Measurements from ENCODE around the gene TENM4.

TENM4 gene

DNA sequence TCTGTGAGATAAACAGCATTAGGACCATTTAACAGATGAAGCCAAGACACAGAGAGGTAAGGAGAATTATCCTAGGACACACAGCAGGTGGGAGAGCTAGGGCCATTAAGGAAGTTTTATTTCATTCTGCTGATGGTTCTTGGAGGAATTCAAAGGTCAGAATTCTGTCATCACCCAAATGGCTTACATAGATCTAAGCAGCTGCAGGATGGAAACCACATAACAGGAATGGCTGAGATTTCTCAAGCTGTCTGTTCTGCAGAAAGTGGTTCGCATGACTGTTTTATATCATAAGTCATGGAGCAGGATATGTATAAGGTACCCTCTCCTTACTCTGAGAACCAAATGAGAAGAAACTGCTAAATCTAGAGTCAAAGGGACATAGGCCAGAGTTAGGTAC lies 702.9 kb downstream of the TENM4 start:
- Mint-ChIP-seq H3K36me3 (ENCODE audit: insufficient read depth) (peaks cover 3% of the 10 kb centered on the region), H3K27ac (no peak overlapping the region), H3K27me3 (peaks cover 5 to 8% of the 10 kb centered on the region in 2 donors), H3K4me1 (ENCODE audit: low read depth in 2 of 2) (no peaks in the 10 kb centered on the region), H3K9me3 (no peaks in the 10 kb centered on the region), H3K4me3 (no peak overlapping the region)
- ATAC-seq (replicated peaks) = no peak
- DNase-seq = no peak

DNA sequence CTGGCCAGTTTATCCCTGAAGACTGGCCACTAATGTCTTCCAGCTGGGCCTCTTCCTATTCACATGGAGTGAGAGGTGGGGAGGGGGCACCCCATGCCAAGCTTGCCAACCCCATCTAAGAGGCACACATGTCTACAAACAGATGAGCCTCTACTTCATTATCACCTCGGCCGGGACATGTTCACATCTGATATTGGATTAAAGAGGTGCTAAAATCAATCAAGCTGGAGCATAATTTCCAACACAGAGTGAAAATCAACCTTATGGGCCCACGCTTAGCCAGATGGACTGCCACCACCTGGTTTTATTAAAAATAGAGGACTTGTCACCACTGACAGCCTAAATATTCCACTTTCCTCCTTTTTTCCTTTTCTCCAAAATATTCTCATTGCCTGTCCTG lies 703.5 kb downstream of the TENM4 start:
- no peak for DNase-seq
- peaks cover 3% of the 10 kb centered on the region for H3K36me3 Mint-ChIP-seq (ENCODE audit: insufficient read depth)
- H3K27ac Mint-ChIP-seq = no peak overlapping the region
- H3K4me3 Mint-ChIP-seq = no peak overlapping the region
- H3K27me3 Mint-ChIP-seq = peaks cover 5 to 8% of the 10 kb centered on the region in 2 donors
- H3K9me3 Mint-ChIP-seq = no peaks in the 10 kb centered on the region
- no peaks in the 10 kb centered on the region for H3K4me1 Mint-ChIP-seq (ENCODE audit: low read depth in 2 of 2)
- no peak for ATAC-seq (replicated peaks)

DNA sequence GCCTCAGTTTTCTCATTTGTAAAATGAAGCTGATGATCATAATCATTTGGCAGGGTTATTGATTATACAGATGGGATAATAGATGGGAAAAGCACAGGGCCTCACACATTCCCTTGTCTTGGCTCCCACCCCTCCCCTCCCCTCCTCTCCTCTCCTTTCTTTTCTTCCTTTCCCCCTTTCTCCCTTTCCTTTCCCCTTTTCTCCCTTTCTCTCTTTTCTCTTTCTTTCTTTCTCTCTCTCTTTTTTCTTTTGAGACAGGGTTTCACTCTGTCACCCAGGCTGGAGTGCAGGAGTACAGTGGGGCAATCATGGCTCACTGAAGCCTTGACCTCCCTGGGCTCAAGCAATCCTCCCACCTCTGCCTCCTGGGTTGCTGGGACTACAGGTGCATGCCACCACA lies 705.1 kb downstream of the TENM4 start:
- Mint-ChIP-seq H3K9me3 (no peaks in the 10 kb centered on the region), H3K4me3 (no peak overlapping the region), H3K27ac (no peak overlapping the region), H3K27me3 (peaks cover 5 to 8% of the 10 kb centered on the region in 2 donors), H3K4me1 (ENCODE audit: low read depth in 2 of 2) (no peaks in the 10 kb centered on the region), H3K36me3 (ENCODE audit: insufficient read depth) (peaks cover 3% of the 10 kb centered on the region)
- ATAC-seq (replicated peaks) (no peak), DNase-seq (no peak)

DNA sequence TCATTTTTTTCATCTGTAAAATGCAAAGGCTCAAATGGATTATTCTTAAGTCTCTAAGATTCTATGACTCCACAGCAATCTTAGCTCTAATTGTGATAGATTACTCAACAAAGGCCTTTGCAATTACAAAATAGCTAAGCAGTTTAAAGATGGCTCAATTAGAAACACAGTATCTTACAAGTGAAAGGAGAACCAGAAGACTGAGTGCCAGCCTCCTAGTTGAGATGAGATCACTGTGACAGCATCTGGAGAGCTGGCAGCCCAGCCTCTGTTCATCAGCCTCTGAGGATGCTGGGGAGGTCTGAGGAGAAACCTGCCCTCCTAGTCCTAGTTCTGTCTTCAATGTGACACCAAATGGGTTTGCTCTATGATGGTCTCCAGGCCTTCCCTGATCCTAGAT lies 707.8 kb downstream of the TENM4 start:
- DNase-seq (no peak), ATAC-seq (replicated peaks) (no peak)
- no peaks in the 10 kb centered on the region for H3K9me3 Mint-ChIP-seq
- peaks cover 3% of the 10 kb centered on the region for H3K36me3 Mint-ChIP-seq (ENCODE audit: insufficient read depth)
- H3K27ac Mint-ChIP-seq = no peak overlapping the region
- peaks cover 26 to 32% of the 10 kb centered on the region in 2 donors for H3K27me3 Mint-ChIP-seq
- H3K4me1 Mint-ChIP-seq (ENCODE audit: low read depth in 2 of 2) = no peaks in the 10 kb centered on the region
- H3K4me3 Mint-ChIP-seq = no peak overlapping the region

DNA sequence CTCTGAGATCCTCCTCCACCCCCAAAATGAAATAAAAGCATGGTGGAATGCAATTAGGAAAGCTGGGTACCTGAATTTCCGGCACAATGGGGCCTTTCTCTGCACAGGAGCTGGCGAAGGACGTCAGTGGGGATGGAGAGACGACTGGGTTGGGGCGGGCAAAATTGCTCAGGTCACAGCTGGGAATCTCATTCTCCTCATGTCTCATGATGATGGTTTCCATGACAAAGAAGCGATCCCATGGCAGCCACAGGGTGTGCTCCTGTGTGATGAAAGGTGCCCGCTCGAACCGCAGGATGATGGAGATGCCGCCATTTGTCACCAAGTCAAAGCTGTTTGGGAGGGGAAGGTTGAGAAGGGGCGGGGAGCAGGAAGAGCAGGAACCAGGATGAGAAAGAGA lies 708.6 kb downstream of the TENM4 start:
- Mint-ChIP-seq H3K9me3 (no peaks in the 10 kb centered on the region), H3K4me3 (no peak overlapping the region), H3K4me1 (ENCODE audit: low read depth in 2 of 2) (no peaks in the 10 kb centered on the region), H3K27ac (no peak overlapping the region), H3K27me3 (peaks cover 26 to 32% of the 10 kb centered on the region in 2 donors), H3K36me3 (ENCODE audit: insufficient read depth) (peaks cover 3% of the 10 kb centered on the region)
- DNase-seq (no peak), ATAC-seq (replicated peaks) (no peak)

DNA sequence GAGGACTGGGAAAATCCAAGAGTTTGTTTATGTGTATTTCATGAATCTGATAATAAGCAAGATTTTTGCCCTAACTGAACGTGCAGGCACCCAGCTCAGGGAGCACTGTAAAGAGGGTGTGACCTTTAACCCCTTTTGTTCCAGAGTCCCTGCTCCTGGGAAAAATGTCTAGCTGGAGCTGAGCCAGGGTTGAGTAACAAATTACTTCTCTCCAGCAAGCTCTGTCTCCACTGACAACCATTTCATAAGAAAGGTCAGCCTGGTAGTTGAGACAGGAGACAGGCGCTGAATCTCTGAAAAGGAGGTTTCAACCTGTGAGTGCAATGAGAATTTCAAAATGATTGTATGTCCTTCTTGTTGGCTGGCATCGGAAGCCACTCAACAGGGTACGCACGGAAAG lies 709.8 kb downstream of the TENM4 start:
- Mint-ChIP-seq H3K27ac (no peak overlapping the region), H3K36me3 (ENCODE audit: insufficient read depth) (peaks cover 3% of the 10 kb centered on the region), H3K4me1 (ENCODE audit: low read depth in 2 of 2) (no peaks in the 10 kb centered on the region), H3K27me3 (peaks cover 26 to 36% of the 10 kb centered on the region in 2 donors), H3K4me3 (no peak overlapping the region), H3K9me3 (no peaks in the 10 kb centered on the region)
- no peak for DNase-seq
- no peak for ATAC-seq (replicated peaks)

DNA sequence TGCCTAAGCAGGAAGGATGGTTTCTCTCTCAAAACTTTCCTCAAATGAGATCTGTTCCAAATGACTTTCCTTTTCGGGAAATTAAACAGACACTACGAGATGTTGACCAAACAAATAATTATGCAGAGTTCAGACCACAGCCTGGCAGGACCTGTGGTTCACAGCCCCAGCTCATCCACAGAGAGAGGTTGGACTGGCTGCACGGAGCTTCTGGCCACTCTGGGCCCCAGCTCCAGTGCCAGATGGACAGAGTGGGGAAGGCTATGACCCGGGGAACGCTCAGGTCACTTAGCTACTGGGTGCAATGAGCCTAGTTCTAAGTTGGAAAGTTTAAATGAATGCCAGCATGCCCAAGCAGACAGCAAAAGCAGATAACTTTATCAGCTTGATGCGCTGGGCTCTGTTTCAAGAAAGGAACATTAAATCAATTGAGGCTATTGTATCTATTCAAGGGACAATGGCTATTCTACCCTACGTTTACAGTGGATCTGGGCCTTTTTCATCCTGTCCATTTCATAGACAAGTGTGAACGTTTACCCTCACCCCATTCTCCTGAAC lies 710.5 kb downstream of the TENM4 start:
- no peak for ATAC-seq (replicated peaks)
- H3K36me3 Mint-ChIP-seq (ENCODE audit: insufficient read depth) = no peaks in the 10 kb centered on the region
- H3K27ac Mint-ChIP-seq = no peak overlapping the region
- no peaks in the 10 kb centered on the region for H3K4me1 Mint-ChIP-seq (ENCODE audit: low read depth in 2 of 2)
- no peaks in the 10 kb centered on the region for H3K9me3 Mint-ChIP-seq
- no peak for DNase-seq
- no peak overlapping the region for H3K4me3 Mint-ChIP-seq
- peaks cover 26 to 43% of the 10 kb centered on the region in 2 donors for H3K27me3 Mint-ChIP-seq

DNA sequence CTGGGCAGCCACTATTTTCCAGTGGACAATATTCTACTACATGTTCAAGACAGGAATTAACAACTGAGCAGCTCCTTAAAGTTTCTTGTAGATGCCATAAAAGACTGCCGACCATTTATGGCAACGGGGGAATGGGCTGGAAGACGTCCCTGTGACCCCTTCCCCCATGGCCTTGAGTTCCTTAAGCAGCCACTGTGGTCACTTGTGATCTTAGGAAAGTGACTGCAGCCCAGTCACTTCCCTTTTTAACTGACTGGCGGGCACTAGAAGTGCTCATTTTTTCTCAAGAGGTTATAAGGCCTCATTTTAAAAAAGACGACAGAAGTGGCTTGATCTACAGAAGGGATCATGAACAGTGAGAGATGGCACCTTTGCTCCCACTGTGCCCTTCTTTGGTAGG lies 713.0 kb downstream of the TENM4 start:
- Mint-ChIP-seq H3K36me3 (ENCODE audit: insufficient read depth) (no peaks in the 10 kb centered on the region), H3K9me3 (no peaks in the 10 kb centered on the region), H3K4me1 (ENCODE audit: low read depth in 2 of 2) (no peaks in the 10 kb centered on the region), H3K27ac (no peak overlapping the region), H3K27me3 (peaks cover 35 to 47% of the 10 kb centered on the region in 2 donors), H3K4me3 (no peak overlapping the region)
- no peak for ATAC-seq (replicated peaks)
- no peak for DNase-seq

DNA sequence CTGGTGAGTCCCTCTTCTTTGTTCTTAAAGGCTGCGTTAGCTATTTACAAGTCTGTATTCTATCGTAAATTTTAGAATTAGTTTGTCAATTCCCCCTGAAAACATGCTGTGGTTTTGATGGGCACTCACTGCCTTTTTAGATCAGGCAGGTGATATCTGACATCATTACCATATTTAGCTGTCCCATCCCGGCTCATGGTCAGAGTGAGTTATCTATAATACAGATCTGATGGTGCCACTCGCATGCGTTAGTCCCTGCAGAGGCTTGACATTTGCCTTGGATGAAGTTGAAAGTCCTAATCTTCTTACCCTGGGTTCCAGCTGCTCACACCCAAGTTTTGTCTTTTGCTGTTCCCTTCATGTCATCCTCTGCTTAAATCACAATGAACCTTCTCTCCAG lies 715.6 kb downstream of the TENM4 start:
- Mint-ChIP-seq H3K27ac (no peak overlapping the region), H3K4me1 (ENCODE audit: low read depth in 2 of 2) (no peaks in the 10 kb centered on the region), H3K27me3 (peaks cover 34 to 61% of the 10 kb centered on the region in 2 donors), H3K4me3 (no peak overlapping the region), H3K9me3 (no peaks in the 10 kb centered on the region), H3K36me3 (ENCODE audit: insufficient read depth) (no peaks in the 10 kb centered on the region)
- no peak for DNase-seq
- ATAC-seq (replicated peaks) = no peak

DNA sequence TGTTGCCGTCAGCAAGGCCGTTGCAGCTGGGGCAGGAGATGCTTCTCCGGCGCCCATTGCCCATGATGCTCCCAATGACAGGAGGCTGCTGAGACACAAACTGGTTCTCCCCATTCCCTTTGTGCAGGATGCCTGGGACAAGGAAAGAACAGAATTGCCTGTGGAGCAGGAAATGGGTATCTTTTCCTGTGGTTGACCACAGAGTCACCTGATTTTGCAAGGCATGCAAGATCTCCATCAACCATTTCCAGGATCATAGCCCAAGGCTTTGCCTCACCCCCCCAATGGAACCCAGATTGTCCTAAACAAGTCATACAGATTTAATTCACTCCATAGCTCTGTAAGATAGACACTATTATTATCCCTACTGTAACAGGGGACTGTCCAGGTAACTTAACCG lies 718.0 kb downstream of the TENM4 start:
- Mint-ChIP-seq H3K4me3 (no peak overlapping the region), H3K9me3 (no peaks in the 10 kb centered on the region), H3K36me3 (ENCODE audit: insufficient read depth) (no peaks in the 10 kb centered on the region), H3K27me3 (peaks cover 17 to 45% of the 10 kb centered on the region in 2 donors), H3K27ac (no peak overlapping the region), H3K4me1 (ENCODE audit: low read depth in 2 of 2) (no peaks in the 10 kb centered on the region)
- DNase-seq (no peak), ATAC-seq (replicated peaks) (no peak)

DNA sequence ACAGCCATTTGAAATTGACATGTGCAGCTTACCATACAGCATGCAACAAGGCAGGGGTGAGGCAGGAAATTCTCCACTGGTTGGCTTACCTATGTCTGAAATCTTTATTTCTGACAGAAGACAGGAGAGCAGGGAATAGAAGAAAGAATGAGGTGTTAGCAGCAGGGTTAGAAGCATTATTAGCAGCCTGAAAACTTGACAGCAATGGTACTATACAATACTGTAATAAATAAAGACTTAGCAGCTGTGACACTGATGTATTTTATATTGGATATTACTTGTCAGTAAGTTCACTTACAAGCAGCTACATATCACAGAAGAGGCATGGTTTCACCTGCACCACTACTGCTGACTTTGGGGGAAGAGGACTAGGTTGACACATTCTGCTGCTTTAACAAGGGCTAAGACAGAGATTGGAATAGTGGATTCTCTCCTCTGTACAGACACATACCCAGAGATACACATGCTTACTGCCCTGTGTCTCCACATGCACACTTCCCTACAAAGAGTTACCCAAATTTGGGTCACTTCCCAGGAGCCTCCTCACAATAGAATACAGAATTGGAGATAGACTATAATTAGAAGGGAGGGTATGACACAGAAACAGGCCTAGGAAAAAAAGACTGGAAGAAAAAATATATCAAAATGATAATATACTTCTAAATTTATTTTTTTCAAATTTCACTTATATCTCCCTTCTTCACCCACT lies 720.4 kb downstream of the TENM4 start:
- Mint-ChIP-seq H3K4me1 (ENCODE audit: low read depth in 2 of 2) (no peaks in the 10 kb centered on the region), H3K4me3 (no peak overlapping the region), H3K36me3 (ENCODE audit: insufficient read depth) (no peaks in the 10 kb centered on the region), H3K9me3 (no peaks in the 10 kb centered on the region), H3K27me3 (peaks cover 20 to 40% of the 10 kb centered on the region in 2 donors), H3K27ac (no peak overlapping the region)
- DNase-seq = no peak
- no peak for ATAC-seq (replicated peaks)

DNA sequence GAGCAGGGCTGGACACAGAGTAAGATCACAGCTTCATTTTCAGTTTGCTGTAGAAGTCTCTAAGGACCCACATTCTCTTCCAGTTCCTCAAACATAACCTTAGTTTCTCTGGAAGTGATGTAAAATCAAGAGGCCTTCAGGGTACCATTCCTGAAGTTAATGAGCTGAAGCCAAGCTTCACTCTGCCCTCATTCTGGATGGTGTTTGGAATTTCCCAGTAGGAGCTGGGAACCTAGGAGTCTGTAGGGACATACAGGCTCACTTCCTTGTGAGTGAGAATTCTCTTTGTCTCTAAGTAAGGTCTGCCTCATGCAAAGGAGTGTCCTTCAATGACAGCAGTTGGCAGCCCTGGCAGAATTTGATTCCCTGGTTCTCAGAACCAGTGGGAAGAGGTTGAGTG lies 723.8 kb downstream of the TENM4 start:
- no peaks in the 10 kb centered on the region for H3K4me1 Mint-ChIP-seq (ENCODE audit: low read depth in 2 of 2)
- ATAC-seq (replicated peaks) (no peak), DNase-seq (no peak)
- no peaks in the 10 kb centered on the region for H3K9me3 Mint-ChIP-seq
- H3K27me3 Mint-ChIP-seq = peaks cover 14 to 34% of the 10 kb centered on the region in 2 donors
- H3K27ac Mint-ChIP-seq = no peak overlapping the region
- H3K36me3 Mint-ChIP-seq (ENCODE audit: insufficient read depth) = no peaks in the 10 kb centered on the region
- H3K4me3 Mint-ChIP-seq = no peak overlapping the region

DNA sequence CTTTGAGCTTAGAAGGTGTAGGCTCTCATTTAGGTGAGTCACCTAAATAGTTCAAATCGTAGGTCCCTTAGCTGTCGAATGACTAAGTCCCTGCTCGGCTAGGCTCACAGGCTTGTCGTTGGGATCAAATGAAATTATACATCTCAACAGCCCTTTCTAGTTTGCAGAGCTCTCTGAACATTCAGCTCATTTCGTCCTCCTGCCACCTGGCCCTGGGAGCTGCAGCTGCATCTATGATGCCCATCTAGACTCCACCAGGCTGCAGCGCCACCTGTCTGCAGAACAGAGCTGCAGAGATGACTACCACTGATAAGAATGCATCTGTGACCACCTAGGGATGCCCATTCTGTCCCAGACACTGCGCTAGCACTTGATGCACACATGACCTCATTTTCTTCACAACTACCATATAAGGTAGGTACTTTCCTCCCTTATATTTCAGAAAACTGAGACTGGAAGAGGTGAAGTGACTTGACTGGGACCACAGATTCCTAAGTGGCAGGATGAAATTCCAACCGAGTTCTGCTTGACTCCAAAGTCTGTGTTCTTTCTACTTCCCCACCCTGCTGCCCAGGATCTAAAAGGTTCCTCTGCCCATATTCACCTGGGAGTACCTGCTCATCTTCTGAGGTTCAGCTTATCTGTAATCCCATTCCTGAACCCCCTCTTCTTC lies 725.1 kb downstream of the TENM4 start:
- no peaks in the 10 kb centered on the region for H3K4me1 Mint-ChIP-seq (ENCODE audit: low read depth in 2 of 2)
- H3K4me3 Mint-ChIP-seq = no peak overlapping the region
- ATAC-seq (replicated peaks) = no peak
- H3K27ac Mint-ChIP-seq = no peak overlapping the region
- no peaks in the 10 kb centered on the region for H3K9me3 Mint-ChIP-seq
- no peaks in the 10 kb centered on the region for H3K36me3 Mint-ChIP-seq (ENCODE audit: insufficient read depth)
- DNase-seq = peak in 1 of 3 experiments; percentile 1
- peaks cover 14 to 28% of the 10 kb centered on the region in 2 donors for H3K27me3 Mint-ChIP-seq

DNA sequence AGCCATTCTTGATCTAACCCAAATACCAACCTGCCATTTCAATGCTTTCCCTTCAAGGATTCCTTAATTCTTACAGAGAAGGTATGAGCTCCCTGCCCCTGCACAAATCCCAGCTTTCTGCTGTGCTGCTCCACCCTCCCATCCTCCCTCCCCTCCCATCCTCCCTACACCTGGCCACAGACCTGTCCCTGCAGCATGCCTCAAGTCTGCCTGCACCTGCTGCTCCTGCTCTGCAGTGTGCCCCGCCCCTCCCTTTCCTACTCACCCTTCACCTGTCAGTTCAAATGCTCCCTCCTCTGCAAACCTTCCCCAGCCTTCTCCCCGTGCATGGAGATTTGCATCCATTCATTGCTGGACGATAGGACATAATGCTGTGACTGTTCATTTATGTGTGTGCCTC lies 726.3 kb downstream of the TENM4 start:
- DNase-seq (no peak), ATAC-seq (replicated peaks) (no peak)
- H3K27me3 Mint-ChIP-seq = peaks cover 19 to 40% of the 10 kb centered on the region in 2 donors
- H3K9me3 Mint-ChIP-seq = no peaks in the 10 kb centered on the region
- H3K4me1 Mint-ChIP-seq (ENCODE audit: low read depth in 2 of 2) = no peaks in the 10 kb centered on the region
- H3K4me3 Mint-ChIP-seq = no peak overlapping the region
- no peaks in the 10 kb centered on the region for H3K36me3 Mint-ChIP-seq (ENCODE audit: insufficient read depth)
- H3K27ac Mint-ChIP-seq = no peak overlapping the region

Data from effector memory CD8-positive, alpha-beta T cell (primary cell).